ENCODE data around the gene RHOA.

RHOA gene

DNA sequence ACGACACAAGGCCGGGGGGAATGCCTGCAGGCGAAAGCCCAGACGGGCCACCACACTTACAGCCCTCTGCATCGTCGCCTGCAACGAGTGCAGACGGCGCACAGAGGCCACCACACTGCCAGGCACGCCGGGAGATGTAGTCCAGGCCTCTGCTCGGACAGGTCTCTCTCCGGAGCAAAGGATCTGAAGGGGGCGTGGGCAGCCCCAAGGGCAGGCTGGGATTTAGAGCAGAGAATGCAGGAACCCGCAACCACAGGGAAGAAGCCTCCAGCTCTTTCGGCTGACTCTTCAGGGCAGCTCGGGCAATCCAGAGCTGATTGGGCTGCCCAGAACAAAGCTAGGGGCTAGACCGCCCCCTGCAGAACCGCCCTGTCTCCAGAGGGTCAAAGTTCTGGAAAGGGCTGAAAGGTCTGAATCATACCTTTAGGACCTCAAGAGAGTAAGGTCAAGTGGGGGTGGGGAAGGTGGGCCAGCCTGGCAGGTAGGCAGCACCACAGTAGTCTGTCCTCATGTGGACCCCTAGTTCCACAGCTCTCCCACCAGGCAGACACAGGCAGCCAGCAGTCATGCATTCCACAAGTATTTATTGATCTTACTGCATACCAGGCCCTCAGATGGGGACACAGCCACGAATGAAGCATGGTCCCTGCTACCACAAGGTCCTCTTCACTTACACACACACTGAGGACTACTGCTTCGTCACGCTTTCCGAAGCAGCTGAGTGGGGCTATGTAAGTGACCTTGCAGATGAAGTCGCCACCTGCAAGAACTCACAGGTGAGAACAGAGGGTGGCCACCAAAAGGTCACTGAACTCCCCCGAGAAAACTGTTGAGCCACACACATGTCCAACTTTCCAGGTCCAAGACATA lies 10.8 kb upstream of the RHOA start, which contains the start of gene AMT:
TSS of gene AMT (minus strand) at position 95 of the 870 bp plus-strand sequence. CDS start at position 72, 23 bp downstream.
- H4K20me1 ChIP-seq (ENCODE audit: insufficient read depth): no peaks in the 10 kb centered on the region
- TF ChIP-seq CTCF (conservative IDR thresholded peaks at IDR 0.05; ENCODE audit: low read depth, low read length): no peak
- H3K4me1 ChIP-seq (ENCODE audit: low read depth, poor library complexity, severe bottlenecking): no peaks in the 10 kb centered on the region
- H3K36me3 ChIP-seq (ENCODE audit: insufficient read depth): no peaks in the 10 kb centered on the region
- no peaks in the 10 kb centered on the region for H3K79me2 ChIP-seq (ENCODE audit: insufficient read depth, low read depth)
- H3K27me3 ChIP-seq (ENCODE audit: insufficient read depth, low read depth): no peaks in the 10 kb centered on the region
- no peak within 1 kb of the TSS for H3K27ac ChIP-seq
- no peak within 1 kb of the TSS for H3K9ac ChIP-seq
- no peak within 1 kb of the TSS for H3K4me3 ChIP-seq (IDR thresholded peaks at IDR 0.05; ENCODE audit: insufficient read depth, low read depth, low read length)
- H3K4me2 ChIP-seq: no peak within 1 kb of the TSS
- H2AFZ ChIP-seq (ENCODE audit: low read depth): no peak within 1 kb of the TSS

DNA sequence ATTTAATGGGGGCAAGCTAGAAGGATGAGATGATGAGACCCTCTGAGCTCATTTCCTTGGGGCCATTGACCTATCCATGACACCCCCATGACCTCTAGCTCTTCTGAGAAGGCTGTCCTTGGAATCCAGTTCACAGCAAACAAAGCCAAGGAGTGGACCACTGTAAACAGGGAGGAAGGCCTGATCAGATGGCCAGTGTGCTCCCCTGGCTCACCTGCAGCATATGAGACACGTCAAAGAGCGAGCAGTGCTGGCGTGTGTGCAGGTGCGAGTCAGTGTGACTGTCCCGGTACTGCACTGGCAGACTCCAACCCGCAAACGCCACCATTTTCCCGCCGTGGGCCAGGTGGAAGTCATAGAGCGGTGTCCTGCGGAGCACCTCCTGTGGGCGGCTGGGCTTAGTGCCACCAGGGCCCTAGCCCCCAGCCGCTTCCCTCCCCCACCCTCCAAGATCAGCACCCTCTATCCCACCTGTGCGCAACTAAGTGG lies 10.2 kb upstream of the RHOA start:
- H3K4me2 ChIP-seq: no peak overlapping the region

DNA sequence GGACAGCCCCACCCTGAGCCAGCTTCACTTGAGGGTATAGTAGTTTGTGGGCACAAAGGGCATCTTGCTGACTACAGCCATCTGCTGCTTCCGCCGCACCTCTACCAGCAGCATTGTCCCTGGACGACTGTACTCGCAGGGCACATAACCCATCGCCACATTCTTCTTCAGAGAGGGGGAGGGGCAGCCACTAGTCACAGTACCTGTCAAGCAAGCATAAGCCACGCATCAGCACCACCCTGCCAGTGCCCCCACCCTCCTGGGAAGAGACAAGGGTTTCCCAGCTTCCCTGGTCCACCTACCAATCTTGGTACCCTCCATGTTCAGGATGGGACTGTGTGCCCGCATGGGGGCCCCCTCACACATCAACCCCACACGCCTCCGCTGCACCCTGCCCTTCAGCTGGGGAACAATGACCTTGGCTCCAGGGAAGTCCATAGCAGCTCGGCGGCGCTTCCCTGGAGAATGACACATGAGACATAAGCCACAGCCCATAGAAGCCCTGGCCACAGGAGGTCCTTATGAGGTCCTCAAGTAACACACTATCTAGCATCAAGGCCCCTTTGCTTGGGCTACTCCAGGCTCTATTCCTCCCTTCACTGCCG lies 5.8 kb upstream of the RHOA start:
- Histone ChIP-seq H3K4me1 (ENCODE audit: low read depth, poor library complexity, severe bottlenecking) (peaks cover 12% of the 10 kb centered on the region), H3K79me2 (ENCODE audit: insufficient read depth, low read depth) (peaks cover 9% of the 10 kb centered on the region; the same call in 1 of the 2 replicates), H3K27ac (no peak overlapping the region), H3K9ac (no peak overlapping the region), H3K4me2 (no peak overlapping the region), H4K20me1 (ENCODE audit: insufficient read depth) (no peaks in the 10 kb centered on the region), H3K27me3 (ENCODE audit: insufficient read depth, low read depth) (no peaks in the 10 kb centered on the region), H3K4me3 (IDR thresholded peaks at IDR 0.05; ENCODE audit: insufficient read depth, low read depth, low read length) (no peak overlapping the region), H2AFZ (ENCODE audit: low read depth) (no peak overlapping the region), H3K36me3 (ENCODE audit: insufficient read depth) (no peaks in the 10 kb centered on the region)
- TF ChIP-seq CTCF (conservative IDR thresholded peaks at IDR 0.05; ENCODE audit: low read depth, low read length): no peak

More for the DNA sequence above, 10.2 kb upstream of the RHOA start:
- TF ChIP-seq CTCF (conservative IDR thresholded peaks at IDR 0.05; ENCODE audit: low read depth, low read length): no peak
- H3K36me3 ChIP-seq (ENCODE audit: insufficient read depth): no peaks in the 10 kb centered on the region
- H3K4me1 ChIP-seq (ENCODE audit: low read depth, poor library complexity, severe bottlenecking): no peaks in the 10 kb centered on the region
- no peaks in the 10 kb centered on the region for H3K27me3 ChIP-seq (ENCODE audit: insufficient read depth, low read depth)
- H4K20me1 ChIP-seq (ENCODE audit: insufficient read depth): no peaks in the 10 kb centered on the region
- no peak overlapping the region for H3K9ac ChIP-seq
- no peak overlapping the region for H2AFZ ChIP-seq (ENCODE audit: low read depth)
- H3K27ac ChIP-seq: no peak overlapping the region
- no peak overlapping the region for H3K4me3 ChIP-seq (IDR thresholded peaks at IDR 0.05; ENCODE audit: insufficient read depth, low read depth, low read length)
- H3K79me2 ChIP-seq (ENCODE audit: insufficient read depth, low read depth): no peaks in the 10 kb centered on the region

DNA sequence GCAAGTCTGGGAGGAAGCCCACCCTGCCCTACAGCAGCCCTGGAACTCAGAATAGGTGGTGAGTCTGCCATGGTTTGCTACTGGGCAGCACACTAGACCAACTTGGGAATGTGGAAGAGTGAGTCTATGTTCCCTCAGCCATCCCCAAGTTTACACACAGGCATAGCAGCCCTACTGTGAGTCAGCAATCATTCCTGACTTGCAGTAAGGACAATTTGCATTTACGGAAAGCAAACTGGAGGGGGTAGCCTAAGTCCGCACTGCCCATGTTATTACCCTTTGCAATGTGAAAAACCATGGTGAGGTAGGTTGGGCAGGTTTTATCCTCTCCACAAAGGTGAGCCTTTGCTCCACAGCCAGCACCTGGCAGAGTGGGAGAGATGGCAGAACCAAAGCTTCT lies 5.1 kb upstream of the RHOA start:
- Histone ChIP-seq H3K9ac (no peak overlapping the region), H3K27me3 (ENCODE audit: insufficient read depth, low read depth) (no peaks in the 10 kb centered on the region), H2AFZ (ENCODE audit: low read depth) (no peak overlapping the region), H3K4me3 (IDR thresholded peaks at IDR 0.05; ENCODE audit: insufficient read depth, low read depth, low read length) (no peak overlapping the region), H3K36me3 (ENCODE audit: insufficient read depth) (no peaks in the 10 kb centered on the region), H3K27ac (no peak overlapping the region), H3K79me2 (ENCODE audit: insufficient read depth, low read depth) (peaks cover 11% of the 10 kb centered on the region; the same call in 1 of the 2 replicates), H3K4me2 (no peak overlapping the region), H4K20me1 (ENCODE audit: insufficient read depth) (no peaks in the 10 kb centered on the region), H3K4me1 (ENCODE audit: low read depth, poor library complexity, severe bottlenecking) (peaks cover 12% of the 10 kb centered on the region)
- TF ChIP-seq CTCF (conservative IDR thresholded peaks at IDR 0.05; ENCODE audit: low read depth, low read length): no peak
